Activated naive CD8-positive, alpha-beta T cell treated with anti-CD3 and anti-CD28 coated beads, Interleukin-2, amount 10 ng/mL, durations not matched to agents 7 days and 5 days (primary cell): ENCODE results near the gene MBD3L1. TPM values are rescaled to one million over a fixed set of nuclear protein-coding genes. Genes with fewer than 3 reads are reported as not detected.

Source experiments
- total RNA-seq, 2 experiments: library from RNA; stranded (reverse); gene quantifications; one replicate each; pipeline ENCODE4 v1.2.3, GENCODE V29; 2021

Gene MBD3L1
- total RNA-seq, 2 experiments from 2014 or later, result not detected

Other genes starting within 250 kb of the MBD3L1 start
- 10 to 100 TPM; 40.3 to 41.3 TPM for gene ADAMTS10, start 221.7 kb upstream of the MBD3L1 start, total RNA-seq
- gene NFILZ, start 201.7 kb upstream of the MBD3L1 start, total RNA-seq, result not detected
- not detected for gene ACTL9, start 133.6 kb upstream of the MBD3L1 start, total RNA-seq
- gene OR2Z1, start 110.7 kb upstream of the MBD3L1 start, total RNA-seq, result not detected
- gene ZNF558, start 73 bp upstream of the MBD3L1 start, total RNA-seq, result 10 to 100 TPM; 35.0 to 36.4 TPM
- gene MUC16, start 178.0 kb downstream of the MBD3L1 start, total RNA-seq, result under 1 TPM; 0.03 to 0.09 TPM